BLaER1 (cell line): ENCODE measurements around the gene ARMC10.

ENCODE experiments used
- H3K27ac ChIP-seq: shearing (Covaris generic); formaldehyde crosslinking; 2 replicates; pipeline ENCODE4 v1.8.1; 2022
- H3K27me3 ChIP-seq: shearing (Covaris generic); formaldehyde crosslinking; 2 replicates; pipeline ENCODE4 v1.8.1; 2022
- H3K36me3 ChIP-seq: shearing (Covaris generic); formaldehyde crosslinking; 2 replicates; pipeline ENCODE4 v1.8.1; 2022
- H3K4me1 ChIP-seq: shearing (Covaris generic); formaldehyde crosslinking; 2 replicates; pipeline ENCODE4 v1.8.1; 2022
- H3K4me2 ChIP-seq: shearing (Covaris generic); formaldehyde crosslinking; 2 replicates; pipeline ENCODE4 v1.8.1; 2022
- H3K4me3 ChIP-seq: shearing (Covaris generic); formaldehyde crosslinking; 2 replicates; pipeline ENCODE4 v1.8.1; 2022
- H3K9ac ChIP-seq: shearing (Covaris generic); formaldehyde crosslinking; 2 replicates; pipeline ENCODE4 v1.8.1; 2022
- H3K9me3 ChIP-seq: shearing (Covaris generic); formaldehyde crosslinking; 2 replicates; pipeline ENCODE4 v1.8.1; 2022
- H4K20me1 ChIP-seq: shearing (Covaris generic); formaldehyde crosslinking; 2 replicates; pipeline ENCODE4 v1.8.1; 2022
- Cebpa-rat ChIP-seq: shearing (Covaris generic); IDR thresholded peaks from 2 replicates; pipeline ENCODE4 v1.8.1; 2022

The ARMC10 gene

DNA sequence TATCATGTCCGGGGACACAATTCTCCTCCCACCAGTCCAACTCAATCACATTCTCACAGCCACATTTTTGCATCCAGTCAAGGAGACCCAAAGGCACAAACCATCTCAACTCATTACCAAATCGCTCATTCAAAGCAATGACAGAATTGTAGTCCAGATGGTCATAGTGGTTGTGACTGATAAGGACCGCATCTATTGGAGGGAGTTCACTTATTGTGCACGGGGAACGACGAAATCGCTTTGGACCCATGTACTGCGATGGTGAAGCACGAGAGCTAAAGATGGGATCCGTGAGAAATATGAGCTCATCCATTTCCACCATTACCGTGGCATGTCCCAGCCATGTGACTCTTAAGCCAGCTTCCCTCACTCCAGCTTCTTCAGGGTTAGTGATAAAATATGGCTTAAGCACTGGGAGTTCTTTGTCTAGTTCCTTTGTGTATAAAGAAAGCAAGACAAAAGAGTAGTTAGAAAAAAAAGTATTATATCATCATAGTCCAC, 44.9 kb downstream of the ARMC10 start:
- Histone ChIP-seq H3K27me3 (no peaks in the 10 kb centered on the region), H3K9ac (no peak overlapping the region), H3K36me3 (peaks cover 56% of the 10 kb centered on the region), H3K9me3 (no peaks in the 10 kb centered on the region), H3K27ac (no peak overlapping the region), H4K20me1 (no peaks in the 10 kb centered on the region), H3K4me2 (no peak overlapping the region), H3K4me3 (no peak overlapping the region), H3K4me1 (no peaks in the 10 kb centered on the region)
- TF ChIP-seq Cebpa-rat = no peak

DNA sequence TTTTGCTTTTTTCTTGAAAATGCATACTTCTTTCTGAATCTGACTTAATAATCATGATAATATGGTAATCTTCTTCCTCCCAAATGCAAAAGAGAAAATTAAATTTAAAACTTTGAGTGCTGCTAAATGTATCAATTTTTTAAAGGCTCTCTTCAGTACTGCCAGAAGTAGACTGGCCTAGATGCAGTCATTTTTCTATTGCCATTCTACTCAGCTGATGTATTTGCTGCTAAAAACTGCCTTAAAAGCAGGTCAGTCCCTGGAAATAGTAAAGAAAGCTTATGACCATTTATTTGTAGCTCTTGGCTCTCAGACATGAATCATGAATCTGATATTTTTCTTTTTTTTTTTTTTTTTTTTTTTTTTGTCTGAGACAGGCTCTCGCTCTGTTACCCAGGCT, 45.4 kb downstream of the ARMC10 start:
- Histone ChIP-seq H3K36me3 (peaks cover 54% of the 10 kb centered on the region), H3K9me3 (no peaks in the 10 kb centered on the region), H3K27me3 (no peaks in the 10 kb centered on the region), H3K4me2 (no peak overlapping the region), H3K4me1 (no peaks in the 10 kb centered on the region), H4K20me1 (no peaks in the 10 kb centered on the region), H3K27ac (no peak overlapping the region), H3K9ac (no peak overlapping the region), H3K4me3 (no peak overlapping the region)
- no peak for TF ChIP-seq Cebpa-rat

- Histone ChIP-seq H3K4me3 (no peak overlapping the region), H3K27me3 (no peaks in the 10 kb centered on the region), H4K20me1 (no peaks in the 10 kb centered on the region), H3K27ac (no peak overlapping the region), H3K9me3 (no peaks in the 10 kb centered on the region), H3K4me2 (no peak overlapping the region), H3K9ac (no peak overlapping the region), H3K4me1 (no peaks in the 10 kb centered on the region), H3K36me3 (peaks cover 65% of the 10 kb centered on the region)
- TF ChIP-seq Cebpa-rat = no peak
Observed at GRCh38 chr7:103121641-103122040, 46.7 kb downstream of the ARMC10 start.

GRCh38 chr7:103123529-103123928, 48.6 kb downstream of the ARMC10 start:
- H3K4me1 ChIP-seq = no peaks in the 10 kb centered on the region
- no peaks in the 10 kb centered on the region for H4K20me1 ChIP-seq
- TF ChIP-seq Cebpa-rat = no peak
- H3K36me3 ChIP-seq = peaks cover 76% of the 10 kb centered on the region
- H3K27me3 ChIP-seq = no peaks in the 10 kb centered on the region
- no peak overlapping the region for H3K27ac ChIP-seq
- no peaks in the 10 kb centered on the region for H3K9me3 ChIP-seq
- no peak overlapping the region for H3K4me3 ChIP-seq
- H3K9ac ChIP-seq = no peak overlapping the region
- no peak overlapping the region for H3K4me2 ChIP-seq

DNA sequence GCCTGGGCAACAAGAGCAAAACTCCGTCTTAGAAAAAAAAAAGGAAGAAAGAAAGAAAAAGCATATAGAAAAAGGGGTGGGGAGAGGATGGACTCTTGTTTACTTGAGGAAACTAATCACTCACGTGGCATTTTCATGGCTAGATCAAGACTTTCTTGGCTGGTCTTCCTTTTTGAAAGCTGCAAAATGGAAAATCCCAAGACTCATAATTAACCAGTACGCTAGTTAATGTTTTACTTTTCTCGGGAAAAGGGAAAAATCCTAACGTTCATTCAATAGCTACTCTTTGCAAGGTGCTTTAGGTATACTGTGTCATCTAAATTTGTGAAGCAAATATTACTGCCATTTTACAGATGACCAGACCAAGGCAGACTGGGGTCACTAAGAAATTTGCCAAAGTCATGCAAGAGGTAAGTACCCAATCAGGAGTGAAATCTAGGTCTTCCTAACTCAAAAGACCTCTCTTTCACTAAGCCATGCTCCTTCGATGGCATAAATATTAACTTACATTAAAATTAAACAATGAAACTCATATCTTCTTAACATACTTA, 49.6 kb downstream of the ARMC10 start:
- H3K4me1 ChIP-seq = no peaks in the 10 kb centered on the region
- peaks cover 72% of the 10 kb centered on the region for H3K36me3 ChIP-seq
- no peak overlapping the region for H3K9ac ChIP-seq
- TF ChIP-seq Cebpa-rat = no peak
- no peak overlapping the region for H3K4me3 ChIP-seq
- H3K4me2 ChIP-seq = no peak overlapping the region
- H3K27ac ChIP-seq = no peak overlapping the region
- no peaks in the 10 kb centered on the region for H4K20me1 ChIP-seq
- H3K27me3 ChIP-seq = no peaks in the 10 kb centered on the region
- H3K9me3 ChIP-seq = no peaks in the 10 kb centered on the region

DNA sequence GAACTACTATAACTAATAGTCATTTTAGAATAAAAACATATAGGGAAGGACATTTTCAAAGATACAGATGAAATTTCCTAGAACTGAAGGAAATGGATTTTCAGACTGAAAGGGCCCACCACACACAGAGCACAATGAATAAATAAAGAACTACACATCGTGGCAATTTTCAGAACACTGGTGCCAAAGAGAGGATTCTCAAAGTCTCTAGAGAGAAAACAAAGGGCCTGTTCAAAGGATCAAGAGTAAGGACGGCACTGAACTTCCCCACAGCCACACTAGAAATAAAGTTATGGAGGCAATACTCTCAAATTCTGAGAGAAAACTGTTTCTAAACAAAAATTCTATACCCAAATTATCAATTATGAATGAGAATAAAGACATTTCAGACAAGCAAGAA, 52.1 kb downstream of the ARMC10 start:
- Histone ChIP-seq H3K4me1 (no peaks in the 10 kb centered on the region), H3K9ac (no peak overlapping the region), H4K20me1 (no peaks in the 10 kb centered on the region), H3K4me3 (no peak overlapping the region), H3K4me2 (no peak overlapping the region), H3K36me3 (peaks cover 57% of the 10 kb centered on the region), H3K9me3 (no peaks in the 10 kb centered on the region), H3K27ac (no peak overlapping the region), H3K27me3 (no peaks in the 10 kb centered on the region)
- TF ChIP-seq Cebpa-rat = no peak

DNA sequence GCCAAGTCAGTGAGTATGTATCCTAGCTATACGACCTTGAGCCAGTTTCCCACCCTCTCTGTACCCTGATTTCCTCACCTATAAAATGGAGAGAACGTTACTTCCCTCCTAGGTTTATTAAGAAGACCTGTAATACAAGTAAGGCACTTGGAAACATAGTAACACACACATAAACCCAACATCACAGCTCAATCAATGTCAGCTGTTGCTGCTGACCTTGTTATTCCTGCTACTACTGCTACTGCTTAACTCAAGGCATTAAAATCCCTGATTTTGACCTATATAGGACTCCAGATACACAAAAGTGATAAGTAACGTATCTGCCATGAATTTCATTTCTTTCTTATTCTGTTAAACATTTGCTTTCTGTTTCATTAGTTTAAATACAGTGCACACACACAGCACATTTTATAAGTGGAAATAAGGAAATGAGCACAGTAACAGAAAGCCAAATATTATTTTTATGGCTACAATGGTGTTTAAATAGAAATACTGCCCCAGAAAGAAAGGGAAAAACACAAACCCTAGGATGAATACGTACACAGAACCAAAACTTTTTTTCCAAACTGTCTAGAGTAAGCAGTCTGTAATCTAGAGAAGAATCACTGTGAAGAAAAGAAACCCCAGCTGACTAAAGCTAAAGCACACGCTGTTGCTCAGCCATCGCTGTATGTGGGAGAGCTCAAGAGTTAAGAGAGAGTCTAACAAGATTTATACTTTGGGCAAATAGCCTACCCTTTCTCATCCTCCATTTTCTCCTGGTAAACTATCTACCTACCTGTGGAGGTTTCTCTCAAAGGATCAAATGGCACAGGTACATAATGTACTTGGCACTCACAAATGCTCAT, 55.0 kb downstream of the ARMC10 start:
- Histone ChIP-seq H3K36me3 (peaks cover 37% of the 10 kb centered on the region), H3K27ac (no peak overlapping the region), H3K9ac (no peak overlapping the region), H4K20me1 (no peaks in the 10 kb centered on the region), H3K4me3 (no peak overlapping the region), H3K4me2 (no peak overlapping the region), H3K27me3 (no peaks in the 10 kb centered on the region), H3K9me3 (no peaks in the 10 kb centered on the region), H3K4me1 (peaks cover 16% of the 10 kb centered on the region)
- no peak for TF ChIP-seq Cebpa-rat

GRCh38 chr7:103130901-103131624, 56.1 kb downstream of the ARMC10 start:
- no peaks in the 10 kb centered on the region for H4K20me1 ChIP-seq
- no peak overlapping the region for H3K9ac ChIP-seq
- peaks cover 16% of the 10 kb centered on the region for H3K4me1 ChIP-seq
- no peaks in the 10 kb centered on the region for H3K9me3 ChIP-seq
- H3K27me3 ChIP-seq = no peaks in the 10 kb centered on the region
- H3K4me2 ChIP-seq = no peak overlapping the region
- no peak overlapping the region for H3K27ac ChIP-seq
- peaks cover 30% of the 10 kb centered on the region for H3K36me3 ChIP-seq
- no peak overlapping the region for H3K4me3 ChIP-seq
- no peak for TF ChIP-seq Cebpa-rat

- Histone ChIP-seq H3K27me3 (no peaks in the 10 kb centered on the region), H3K27ac (no peak overlapping the region), H3K4me1 (peaks cover 16% of the 10 kb centered on the region), H4K20me1 (no peaks in the 10 kb centered on the region), H3K36me3 (peaks cover 14% of the 10 kb centered on the region), H3K9me3 (no peaks in the 10 kb centered on the region), H3K4me2 (peak overlapping the region; percentile 39), H3K9ac (no peak overlapping the region), H3K4me3 (no peak overlapping the region)
- no peak for TF ChIP-seq Cebpa-rat
Observed at GRCh38 chr7:103132995-103133688, 58.2 kb downstream of the ARMC10 start.
